B cell (primary cell): Measurements from ENCODE around the gene CRK. TPM values are rescaled to one million over a fixed set of nuclear protein-coding genes. Genes with fewer than 3 reads are reported as not detected.

Source experiments
- ATAC-seq: fragments of 200-7000 bp; cut with Tn5 transposase; one replicate; pipeline ENCODE4 v1.10.0; 2021; ENCODE audit warnings: low read depth, mild to moderate bottlenecking, moderate number of reproducible peaks, moderate library complexity
- CTCF ChIA-PET: fragments of 350-600 bp; sonication (Branson Sonifier 250); formaldehyde crosslinking; loops from one replicate; lab custom pipeline; 2021; ENCODE audit warnings: antibody characterized with exemption, inconsistent platforms; lab: Charles Lee
- POLR2A ChIA-PET: fragments of 350-600 bp; sonication (Branson Sonifier 250); formaldehyde crosslinking; loops from one replicate; lab custom pipeline; 2021; ENCODE audit warnings: antibody characterized with exemption; lab: Charles Lee
- DNase-seq: peaks from one replicate; pipeline ENCODE4 v3.0.0; 2013
- H2AFZ ChIP-seq: 2 replicates; pipeline ENCODE4 v1.6.1; 2012; ENCODE audit warnings: mild to moderate bottlenecking, low read depth, low read length; ENCODE audit not compliant: insufficient read depth, poor library complexity, severe bottlenecking
- H3K27ac ChIP-seq, 2 donors: 1 replicate in 1 of 2; 2 replicates in 1 of 2; pipeline ENCODE4 v1.5.1; 2012 to 2013; ENCODE audit warnings: low read length in 2 of 2, mild to moderate bottlenecking in 2 of 2, moderate library complexity in 1 of 2
- H3K27me3 ChIP-seq, 4 experiments: fragments of 200-600 bp in 1 of 4; sonication (generic) in 1 of 4; replicated peaks in 1 of 4; 1 replicate in 2 of 4; 2 replicates in 2 of 4; pipeline versions ENCODE4 v1.6.1 to v1.7.0; 2013 to 2016; ENCODE audit warnings: low read length in 3 of 4, mild to moderate bottlenecking in 2 of 4, mixed read lengths in 1 of 4, moderate library complexity in 1 of 4; ENCODE audit not compliant: insufficient read depth in 4 of 4, control insufficient read depth in 3 of 4; ENCODE audit errors: control extremely low read depth in 1 of 4
- H3K36me3 ChIP-seq, 2 experiments: replicated peaks in 1 of 2; 1 replicate in 1 of 2; 2 replicates in 1 of 2; pipeline versions ENCODE4 v1.6.1 to v1.7.1; 2013; ENCODE audit warnings: low read length in 1 of 2; ENCODE audit not compliant: insufficient read depth in 2 of 2, control insufficient read depth in 1 of 2; ENCODE audit errors: control extremely low read depth in 1 of 2, extremely low read depth in 1 of 2
- H3K4me1 ChIP-seq, 2 donors: fragments of 200-600 bp in 1 of 2; sonication (generic) in 1 of 2; 1 replicate in 1 of 2; 2 replicates in 1 of 2; pipeline versions ENCODE4 v1.5.1 to v1.6.1; 2013 to 2017; ENCODE audit warnings: low read length in 2 of 2; ENCODE audit not compliant: control insufficient read depth in 2 of 2, insufficient read depth in 2 of 2
- H3K4me2 ChIP-seq: replicated peaks from 2 replicates; pipeline ENCODE3; 2012; ENCODE audit warnings: mild to moderate bottlenecking, low read depth, low read length; ENCODE audit not compliant: poor library complexity, severe bottlenecking
- H3K4me3 ChIP-seq, 5 experiments: fragments of 200-600 bp in 1 of 5; sonication (generic) in 1 of 5; 1 replicate in 3 of 5; 2 replicates in 2 of 5; pipeline versions ENCODE4 v1.5.1 to v1.7.0; 2011 to 2016; ENCODE audit warnings: low read length in 4 of 5, mild to moderate bottlenecking in 4 of 5, low read depth in 2 of 5, control low read depth in 1 of 5, moderate library complexity in 1 of 5; ENCODE audit not compliant: insufficient read depth in 1 of 5; ENCODE audit errors: control extremely low read depth in 1 of 5, extremely low read depth in 1 of 5
- H3K79me2 ChIP-seq: fragments of 200-600 bp; sonication (generic); one replicate; pipeline ENCODE4 v1.6.0; 2016; ENCODE audit warnings: low read length; ENCODE audit not compliant: control insufficient read depth, insufficient read depth
- H3K9ac ChIP-seq: fragments of 200-600 bp; sonication (generic); 2 replicates; pipeline ENCODE4 v1.6.1; 2017; ENCODE audit warnings: mild to moderate bottlenecking, low read length, moderate library complexity
- H3K9me3 ChIP-seq, 3 donors: one replicate each; pipeline versions ENCODE4 v1.6.1 to v1.7.1; 2013; ENCODE audit warnings: low read length in 2 of 3; ENCODE audit not compliant: control insufficient read depth in 2 of 3, insufficient read depth in 1 of 3; ENCODE audit errors: control extremely low read depth in 1 of 3
- H4K20me1 ChIP-seq: 2 replicates; pipeline ENCODE4 v1.6.0; 2012; ENCODE audit warnings: mild to moderate bottlenecking, low read length; ENCODE audit not compliant: insufficient read depth, control insufficient read depth, poor library complexity, severe bottlenecking
- H3K27ac Mint-ChIP-seq: one replicate; pipeline ENCODE4 v1.8.0; 2021; ENCODE audit warnings: mixed read lengths
- H3K27me3 Mint-ChIP-seq: one replicate; pipeline ENCODE4 v1.8.0; 2021; ENCODE audit warnings: mixed read lengths
- H3K4me1 Mint-ChIP-seq: one replicate; pipeline ENCODE4 v1.8.0; 2021; ENCODE audit warnings: mixed read lengths
- H3K4me3 Mint-ChIP-seq: one replicate; pipeline ENCODE4 v1.8.0; 2021; ENCODE audit warnings: mixed read lengths
- H3K9me3 Mint-ChIP-seq: one replicate; pipeline ENCODE4 v1.8.0; 2022; ENCODE audit warnings: mixed read lengths; ENCODE audit not compliant: insufficient read depth
- EZH2 ChIP-seq: IDR thresholded peaks from 2 replicates; pipeline ENCODE4 v1.6.1; 2012; ENCODE audit warnings: borderline replicate concordance, low read depth, mild to moderate bottlenecking, moderate library complexity, low read length; ENCODE audit not compliant: insufficient read depth, poor library complexity, severe bottlenecking
- WGBS: methylation state at CpG from one replicate; pipeline ENCODE4 v1.1.5; 2013; ENCODE audit warnings: missing lambda C conversion rate; ENCODE audit not compliant: insufficient coverage; 5-methylcytosine and 5-hydroxymethylcytosine counted together
- intact Hi-C: fragments of 100-400 bp; cut with micrococcal nuclease; formaldehyde crosslinking; loops from one replicate; pipeline ENCODE4 v1.10.0; 2022
- polyA plus RNA-seq: library from polyadenylated mRNA; depleted of rRNA; stranded (reverse); fragments of >200 nt; gene quantifications from 2 replicates; pipeline ENCODE4 v1.2.3, GENCODE V29; 2012
- total RNA-seq, 2 donors: library from RNA; stranded (reverse); fragments of 120-200 nt in 1 of 2; gene quantifications; 1 replicate in 1 of 2; 2 replicates in 1 of 2; pipeline versions ENCODE4 v1.2.3 to v1.2.4, GENCODE V29; 2013 to 2022
- TF ChIP-seq, protein P1 (sequence below): fragments of 200-600 bp; IDR thresholded peaks from one replicate; pipeline ENCODE4 v1.8.0; 2022; ENCODE audit warnings: antibody characterized with exemption, mild to moderate bottlenecking

Gene CRK
- total and polyA plus RNA-seq, 2 donors (not counting 1 experiment from before 2014, with no cell fraction given) = 8.2 to 36.4 TPM

DNA sequence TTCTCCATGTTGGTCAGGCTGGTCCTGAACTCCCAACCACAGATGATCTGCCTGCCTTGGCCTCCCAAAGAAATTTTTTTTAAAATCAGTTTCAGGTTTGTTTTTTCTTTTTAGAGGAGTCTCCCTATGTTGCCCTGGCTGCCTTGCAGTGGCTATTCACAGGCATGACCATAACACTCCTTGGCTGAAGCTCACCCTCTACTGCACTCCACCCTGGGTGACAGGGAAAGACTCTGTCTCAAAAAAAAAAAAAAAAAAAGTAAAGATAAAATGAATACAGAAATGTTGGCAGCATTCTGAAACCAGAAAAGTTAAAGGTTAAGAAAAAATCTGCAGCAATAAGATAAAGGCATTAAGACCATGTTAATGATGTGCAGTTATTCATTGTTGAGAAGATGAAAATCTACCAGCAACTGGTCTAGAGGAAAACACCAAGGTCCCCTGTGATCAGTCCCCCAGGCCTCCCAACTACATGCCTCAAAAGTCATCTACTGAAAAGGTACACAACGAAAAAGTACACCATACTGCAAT is 71.1 kb downstream of the CRK start:
- Mint-ChIP-seq H3K4me3 (peak overlapping the region; percentile 26), H3K27ac (no peak overlapping the region), H3K9me3 (no peaks in the 10 kb centered on the region), H3K4me1 (peaks cover 55% of the 10 kb centered on the region), H3K27me3 (no peaks in the 10 kb centered on the region)
- Histone ChIP-seq H3K79me2 (peaks cover 100% of the 10 kb centered on the region), H4K20me1 (peaks cover 97% of the 10 kb centered on the region), H3K36me3 (peaks cover 0 to 17% of the 10 kb centered on the region in 2 experiments), H3K4me1 (peaks cover 41 to 50% of the 10 kb centered on the region in 2 donors), H3K27me3 (no peaks in the 10 kb centered on the region), H3K4me2 (peak overlapping the region; percentile 2), H3K9ac (no peak overlapping the region), H2AFZ (no peak overlapping the region), H3K27ac (peak overlapping the region in 1 of 2 donors; percentile 25), H3K9me3 (no peaks in the 10 kb centered on the region), H3K4me3 (no peak overlapping the region)
- POLR2A ChIA-PET = no interaction called here
- no peak for ATAC-seq
- CTCF ChIA-PET = interaction anchor here (0.7 to 2.1 kb wide), 2 partner anchors 11 to 20 kb away, joined by 5 to 6 read pairs; no protein-coding TSS in a partner anchor
- 45% methylated on average over 1 of the region's 1 CpG for WGBS
- intact Hi-C loops = no loop called here
- no peak for TF ChIP-seq EZH2
- TF ChIP-seq, protein P1, sequence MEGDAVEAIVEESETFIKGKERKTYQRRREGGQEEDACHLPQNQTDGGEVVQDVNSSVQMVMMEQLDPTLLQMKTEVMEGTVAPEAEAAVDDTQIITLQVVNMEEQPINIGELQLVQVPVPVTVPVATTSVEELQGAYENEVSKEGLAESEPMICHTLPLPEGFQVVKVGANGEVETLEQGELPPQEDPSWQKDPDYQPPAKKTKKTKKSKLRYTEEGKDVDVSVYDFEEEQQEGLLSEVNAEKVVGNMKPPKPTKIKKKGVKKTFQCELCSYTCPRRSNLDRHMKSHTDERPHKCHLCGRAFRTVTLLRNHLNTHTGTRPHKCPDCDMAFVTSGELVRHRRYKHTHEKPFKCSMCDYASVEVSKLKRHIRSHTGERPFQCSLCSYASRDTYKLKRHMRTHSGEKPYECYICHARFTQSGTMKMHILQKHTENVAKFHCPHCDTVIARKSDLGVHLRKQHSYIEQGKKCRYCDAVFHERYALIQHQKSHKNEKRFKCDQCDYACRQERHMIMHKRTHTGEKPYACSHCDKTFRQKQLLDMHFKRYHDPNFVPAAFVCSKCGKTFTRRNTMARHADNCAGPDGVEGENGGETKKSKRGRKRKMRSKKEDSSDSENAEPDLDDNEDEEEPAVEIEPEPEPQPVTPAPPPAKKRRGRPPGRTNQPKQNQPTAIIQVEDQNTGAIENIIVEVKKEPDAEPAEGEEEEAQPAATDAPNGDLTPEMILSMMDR = no peak
- no peak for DNase-seq

DNA sequence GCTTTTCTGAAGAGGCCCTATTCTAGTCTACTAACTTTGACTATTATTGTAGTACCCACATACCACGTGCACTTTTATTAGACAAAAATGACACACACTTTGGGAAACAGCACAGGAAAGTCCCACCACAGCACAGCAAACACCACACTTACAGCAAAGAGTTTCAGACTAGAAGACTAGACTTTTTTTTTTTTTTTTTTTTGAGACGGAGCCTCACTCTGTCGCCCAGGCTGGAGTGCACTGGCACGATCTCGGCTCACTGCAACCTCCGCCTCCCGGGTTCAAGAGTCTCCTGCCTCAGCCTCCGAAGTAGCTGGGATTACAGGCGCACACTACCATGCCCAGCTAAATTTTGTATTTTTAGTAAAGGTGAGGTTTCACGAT is 76.1 kb downstream of the CRK start:
- H3K9ac ChIP-seq = no peak overlapping the region
- intact Hi-C loops = no loop called here
- H3K9me3 Mint-ChIP-seq = no peaks in the 10 kb centered on the region
- peak overlapping the region; percentile 64 for H3K27ac Mint-ChIP-seq
- H3K27me3 ChIP-seq = no peaks in the 10 kb centered on the region
- H3K4me2 ChIP-seq = peak overlapping the region; percentile 27
- peaks cover 99% of the 10 kb centered on the region for H4K20me1 ChIP-seq
- ATAC-seq (peak; percentile 64), DNase-seq (peak; percentile 60)
- peaks cover 56 to 65% of the 10 kb centered on the region in 2 donors for H3K4me1 ChIP-seq
- POLR2A ChIA-PET = interaction anchor here (0.6 kb wide), 1 partner anchor 272 kb away, joined by 3 read pairs; no protein-coding TSS in a partner anchor
- H3K79me2 ChIP-seq = peaks cover 100% of the 10 kb centered on the region
- 73% methylated on average over 8 of the region's 10 CpGs for WGBS
- no peaks in the 10 kb centered on the region for H3K9me3 ChIP-seq
- peaks cover 0 to 16% of the 10 kb centered on the region in 2 experiments for H3K36me3 ChIP-seq
- H3K4me1 Mint-ChIP-seq = peaks cover 71% of the 10 kb centered on the region
- TF ChIP-seq EZH2 = no peak
- TF ChIP-seq, protein P1 = no peak
- CTCF ChIA-PET = interaction anchor here (0.7 to 2.7 kb wide), 6 partner anchors 9 to 136 kb away, joined by 3 to 10 read pairs (median 5); no protein-coding TSS in a partner anchor
- peak overlapping the region in 1 of 2 donors; percentile 70 for H3K27ac ChIP-seq
- no peak overlapping the region for H2AFZ ChIP-seq
- H3K4me3 ChIP-seq = no peak overlapping the region
- H3K27me3 Mint-ChIP-seq = no peaks in the 10 kb centered on the region
- H3K4me3 Mint-ChIP-seq = peak overlapping the region; percentile 81
